DMS114 treated with DMSO at 0.1 percent for 48 hours (cell line): ENCODE results near the gene CASQ2.
"Not testable (repeated sequence)": the region's sequence is repeated elsewhere in the genome, so short reads cannot be mapped to it uniquely, and the experiment has no call there.

Source experiments
- DNase-seq: peaks from one replicate; lab custom pipeline; 2025; ENCODE audit not compliant: unreplicated experiment; lab: John Stamatoyannopoulos, UW

Gene CASQ2

DNA sequence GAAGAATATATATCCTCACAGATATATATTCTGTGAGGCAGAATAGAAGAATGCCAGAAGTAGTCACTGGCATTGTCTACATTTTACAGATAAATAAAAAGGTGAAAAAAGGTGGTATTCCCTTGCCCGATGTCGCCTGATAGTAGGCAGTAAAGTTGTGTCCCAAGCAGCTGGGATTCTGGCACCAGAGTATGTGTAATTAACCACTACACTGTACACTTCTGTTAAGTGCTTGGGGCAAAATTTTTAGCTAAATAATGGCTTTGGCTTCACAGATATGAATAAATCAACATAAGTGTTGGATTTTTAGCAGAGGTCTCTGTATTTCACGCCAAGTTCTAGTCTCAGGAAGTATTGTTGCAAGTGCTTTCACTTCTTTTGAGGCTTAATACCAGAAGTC lies 13.3 kb upstream of the CASQ2 start:
- no peak for DNase-seq

DNA sequence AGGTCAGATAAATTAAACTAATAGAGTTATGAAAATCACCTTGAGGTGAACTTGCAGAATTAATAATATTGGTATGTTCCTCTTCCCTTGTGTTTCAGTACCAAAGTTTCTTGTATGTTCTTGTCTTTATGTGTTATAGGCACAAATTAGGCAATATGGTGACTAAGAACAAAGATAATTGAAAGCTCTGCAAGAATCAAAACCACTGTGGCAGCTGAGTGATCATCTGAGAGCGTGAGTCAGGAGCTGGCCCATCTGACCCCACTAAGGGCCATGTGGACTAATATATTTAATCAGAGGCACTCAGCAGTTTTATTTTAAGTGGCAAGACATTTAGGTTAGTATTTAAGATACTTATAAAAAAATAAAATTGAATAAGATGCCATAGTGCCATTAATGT lies 12.8 kb upstream of the CASQ2 start:
- DNase-seq: no peak

DNA sequence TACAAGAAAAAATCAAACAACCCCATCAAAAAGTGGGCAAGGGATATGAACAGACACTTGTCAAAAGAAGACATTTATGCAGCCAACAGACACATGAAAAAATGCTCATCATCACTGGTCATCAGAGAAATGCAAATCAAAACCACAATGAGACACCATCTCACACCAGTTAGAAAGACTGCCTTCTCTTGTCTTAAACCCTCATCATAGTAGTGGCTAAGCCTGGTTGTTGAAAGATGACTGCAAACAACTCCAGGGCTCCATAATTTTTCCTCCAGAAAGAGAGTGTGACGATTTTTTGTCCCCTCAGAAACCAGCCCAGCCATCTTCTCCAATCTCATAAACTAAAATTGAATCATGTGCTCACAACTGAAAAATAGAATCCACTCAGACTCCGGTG lies 12.1 kb upstream of the CASQ2 start:
- not testable (repeated sequence) for DNase-seq

DNA sequence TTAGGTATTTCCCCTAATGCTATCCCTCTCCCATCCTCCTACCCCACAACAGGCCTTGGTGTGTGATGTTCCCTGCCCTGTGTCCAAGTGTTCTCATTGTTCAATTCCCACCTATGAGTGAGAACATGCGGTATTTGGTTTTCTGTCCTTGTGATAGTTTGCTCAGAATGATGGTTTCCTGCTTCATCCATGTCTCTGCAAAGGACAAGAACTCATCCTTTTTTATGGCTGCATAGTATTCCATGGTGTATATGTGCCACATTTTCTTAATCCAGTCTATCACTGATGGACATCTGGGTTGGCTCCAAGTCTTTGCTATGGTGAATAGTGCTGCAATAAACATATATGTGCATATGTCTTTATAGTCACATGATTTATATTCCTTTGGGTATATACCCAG lies 10.6 kb upstream of the CASQ2 start:
- not testable (repeated sequence) for DNase-seq

DNA sequence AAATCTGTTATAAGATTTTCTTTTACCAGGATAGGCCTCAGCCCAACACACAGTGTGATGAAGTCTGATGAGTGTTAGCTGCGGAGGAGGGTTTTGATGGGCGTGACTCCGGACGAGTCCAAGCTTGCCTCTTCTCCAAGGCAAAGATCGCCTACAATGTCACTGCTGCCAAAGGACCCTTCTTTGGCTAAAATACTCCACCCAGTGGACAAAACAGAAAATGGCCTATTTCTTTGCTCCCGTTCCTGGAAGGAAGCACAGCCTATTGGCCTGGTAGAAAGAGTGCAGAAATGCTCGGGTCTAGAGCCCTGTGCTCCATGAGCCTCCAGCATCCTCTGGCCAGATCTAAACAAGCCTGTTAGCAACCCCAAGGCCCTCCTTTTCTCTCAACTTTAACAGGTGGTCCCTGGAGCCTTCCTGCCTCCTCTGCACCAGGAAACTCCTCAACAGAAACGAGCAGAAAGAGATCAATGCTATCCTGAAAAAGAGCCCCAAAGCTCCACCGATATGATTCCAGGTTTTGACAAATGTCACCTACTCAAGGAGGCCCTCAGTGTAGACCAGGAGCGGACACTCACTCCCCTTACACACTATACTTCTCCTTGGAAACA lies 3.4 kb upstream of the CASQ2 start:
- peak; percentile 84 for DNase-seq

DNA sequence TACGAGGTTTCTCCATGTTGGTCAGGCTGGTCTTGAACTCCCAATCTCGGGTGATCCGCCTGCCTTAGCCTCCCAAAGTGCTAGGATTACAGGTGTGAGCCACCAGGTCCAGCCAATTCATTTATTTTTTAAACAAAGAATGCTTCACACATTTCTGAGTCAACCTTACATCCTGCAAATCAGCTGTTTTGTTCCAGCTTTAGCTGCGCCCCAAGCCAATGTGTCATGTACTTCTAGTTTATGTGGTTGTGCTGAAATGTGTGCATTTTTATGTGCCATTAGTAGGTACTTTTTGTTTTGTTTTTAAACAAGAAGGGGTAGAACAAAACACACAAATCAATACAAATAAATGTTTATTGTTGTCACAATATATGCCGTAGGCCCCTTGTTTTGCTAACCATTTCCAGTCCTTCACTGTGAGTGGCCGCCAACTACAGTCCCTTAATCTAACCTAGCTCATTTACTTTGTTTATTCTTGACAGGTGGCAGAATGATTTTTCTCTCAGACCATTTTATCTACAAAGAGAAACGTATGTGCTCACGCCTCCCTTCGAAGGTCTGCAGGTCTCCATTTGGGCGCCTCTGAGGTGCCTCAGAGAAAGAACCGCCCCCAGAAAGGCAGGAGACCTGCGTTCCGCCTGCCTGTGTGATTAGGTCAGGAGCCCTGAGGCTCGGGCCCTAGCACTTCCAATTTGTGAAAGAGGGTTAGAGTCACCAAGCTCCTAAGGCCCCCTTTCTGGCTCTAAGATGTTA lies 2.8 kb upstream of the CASQ2 start:
- no peak for DNase-seq

DNA sequence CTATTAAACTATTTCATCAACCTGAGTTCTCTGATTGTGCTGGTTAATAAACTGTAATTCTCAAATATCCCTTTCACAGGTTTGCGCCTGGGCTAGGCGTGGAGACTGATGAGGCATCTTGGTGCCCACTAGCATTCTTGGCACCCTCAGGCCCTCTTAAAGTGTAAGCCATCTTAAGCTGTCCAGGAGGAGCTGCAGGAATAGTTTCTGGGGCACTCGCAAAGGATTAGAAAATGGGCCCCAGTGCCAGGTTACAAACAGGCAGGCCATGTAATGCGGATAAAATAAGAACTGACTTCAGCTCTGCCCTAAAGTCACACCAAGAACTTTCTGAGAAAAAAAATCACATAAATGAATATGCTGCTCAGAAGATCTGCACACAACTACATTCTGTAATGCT lies 1.1 kb downstream of the CASQ2 start:
- DNase-seq: no peak

DNA sequence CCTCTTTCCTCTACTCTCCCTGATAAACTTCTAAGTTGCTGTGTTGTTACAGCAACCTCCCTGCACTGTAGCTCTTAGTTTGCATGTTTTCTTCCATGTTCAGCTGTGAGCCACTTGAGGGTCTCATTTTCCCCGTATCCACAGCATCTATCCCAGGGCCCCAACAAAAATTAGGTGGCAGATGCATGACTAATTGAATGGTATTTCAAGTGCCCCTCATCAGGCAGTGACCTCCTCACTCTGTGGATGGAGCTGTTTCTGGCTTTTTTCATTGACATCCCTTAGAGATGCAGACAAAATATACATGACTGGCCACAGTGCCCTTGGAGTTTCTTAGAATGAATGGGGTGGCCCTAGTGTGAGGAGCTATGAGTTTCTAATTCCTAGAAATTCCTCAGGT lies 3.4 kb downstream of the CASQ2 start:
- no peak for DNase-seq

DNA sequence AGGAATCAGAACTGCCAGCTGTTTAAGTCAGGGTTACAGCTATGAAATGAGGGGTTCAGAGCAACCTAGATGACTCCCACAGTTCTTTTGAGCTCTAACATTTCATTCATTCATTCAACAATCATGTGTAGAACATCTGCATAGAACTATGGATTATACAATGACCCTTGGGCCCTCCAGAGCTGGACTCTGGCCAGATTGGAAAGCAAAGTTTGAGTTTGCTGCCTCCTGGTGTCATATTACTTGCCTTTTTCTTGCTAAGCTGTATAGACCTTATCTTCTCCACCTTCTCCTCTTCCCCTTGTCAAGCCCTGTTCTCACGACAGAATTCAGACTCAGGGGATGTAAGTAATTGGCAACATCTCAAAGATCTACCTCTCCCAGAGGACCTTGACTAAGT lies 4.0 kb downstream of the CASQ2 start:
- DNase-seq: peak; percentile 49

DNA sequence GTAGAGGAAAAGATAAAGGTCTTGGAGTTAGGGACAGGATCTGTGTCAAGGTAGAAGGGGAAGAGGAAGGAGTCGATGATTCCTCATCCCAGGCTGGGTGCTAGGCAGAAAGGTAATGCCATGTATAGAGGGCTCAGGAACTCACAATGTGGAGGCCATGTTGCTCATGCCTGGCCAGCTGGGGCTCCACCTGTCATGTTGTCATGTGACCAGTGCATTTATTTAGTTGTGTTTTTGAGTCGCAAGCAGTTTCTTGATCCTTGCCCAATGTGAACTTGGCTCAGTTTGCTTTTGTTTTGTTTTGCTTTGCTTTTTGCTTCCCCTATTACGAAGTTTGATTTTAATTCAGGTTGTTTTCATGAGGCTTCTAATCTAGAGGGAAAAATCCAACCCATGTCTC lies 5.7 kb downstream of the CASQ2 start:
- DNase-seq: no peak

DNA sequence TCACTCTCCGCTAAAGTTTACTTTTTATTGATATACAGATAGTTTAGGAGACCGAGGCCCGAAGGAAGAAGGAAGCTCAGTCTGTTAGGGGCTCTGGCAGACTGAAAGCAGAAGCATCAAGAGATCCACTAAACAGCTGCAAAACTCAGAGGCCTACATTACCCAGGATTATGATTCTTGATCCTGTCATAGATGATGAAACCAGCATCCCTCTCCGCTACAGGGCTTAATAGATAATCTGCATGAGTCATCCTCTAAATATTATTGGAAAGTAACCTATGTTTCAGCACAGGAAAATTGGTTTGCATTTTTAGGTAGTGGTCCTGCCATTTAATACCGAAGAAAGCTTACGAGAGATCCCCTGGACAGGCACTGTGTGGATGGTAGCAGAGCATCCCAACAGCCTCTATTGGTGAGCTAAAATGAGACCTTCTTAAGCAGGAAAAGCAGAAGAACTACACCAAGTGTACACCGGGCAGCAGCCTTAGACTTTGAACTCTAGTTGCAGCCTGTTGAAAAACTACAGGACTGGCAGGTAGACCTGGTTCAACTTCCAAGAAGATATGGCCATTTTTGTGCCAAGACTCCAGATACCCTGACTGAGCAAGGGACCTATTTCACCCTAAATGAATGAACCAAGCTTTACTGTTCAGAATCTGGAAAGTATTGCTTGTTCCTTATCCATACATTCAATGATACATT lies 6.8 kb downstream of the CASQ2 start:
- no peak for DNase-seq

DNA sequence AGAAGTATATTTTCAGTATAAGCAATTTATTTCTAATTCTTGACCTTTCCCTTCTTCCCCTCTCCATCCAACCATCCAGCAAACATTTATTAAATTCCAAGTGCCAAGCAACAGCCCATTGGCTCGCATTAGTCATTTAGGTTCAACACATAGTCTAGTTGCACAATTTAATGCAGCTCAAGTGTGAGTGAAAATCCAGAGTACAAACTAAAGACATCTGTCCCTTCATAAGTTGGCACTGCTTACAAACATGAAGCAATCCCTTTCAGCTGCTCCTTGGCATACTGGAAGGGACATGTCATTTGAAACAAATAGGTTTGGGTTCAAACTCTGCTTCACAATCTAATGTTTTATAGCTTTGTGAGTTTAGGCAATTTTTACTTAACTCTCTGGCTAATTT lies 10.7 kb downstream of the CASQ2 start:
- DNase-seq: no peak

DNA sequence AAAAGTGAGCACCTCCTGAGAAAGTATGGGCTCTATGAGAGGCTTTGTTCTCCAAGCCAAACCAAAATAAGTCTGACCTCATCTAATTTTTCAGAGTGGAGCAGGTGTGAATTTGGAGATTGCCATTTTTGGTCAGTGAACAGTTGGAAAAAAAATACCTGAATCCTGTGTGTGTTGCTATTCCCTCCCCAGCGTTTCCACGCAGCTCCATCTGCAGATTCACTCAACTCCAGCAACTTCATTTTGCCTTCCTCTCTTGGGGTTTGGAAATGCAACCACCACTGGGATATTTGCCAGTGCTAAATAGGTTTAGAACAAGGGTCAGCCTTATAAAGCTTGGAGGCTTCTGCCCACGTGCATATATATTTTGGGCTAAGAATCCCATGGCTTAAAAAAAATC lies 11.2 kb downstream of the CASQ2 start:
- no peak for DNase-seq

DNA sequence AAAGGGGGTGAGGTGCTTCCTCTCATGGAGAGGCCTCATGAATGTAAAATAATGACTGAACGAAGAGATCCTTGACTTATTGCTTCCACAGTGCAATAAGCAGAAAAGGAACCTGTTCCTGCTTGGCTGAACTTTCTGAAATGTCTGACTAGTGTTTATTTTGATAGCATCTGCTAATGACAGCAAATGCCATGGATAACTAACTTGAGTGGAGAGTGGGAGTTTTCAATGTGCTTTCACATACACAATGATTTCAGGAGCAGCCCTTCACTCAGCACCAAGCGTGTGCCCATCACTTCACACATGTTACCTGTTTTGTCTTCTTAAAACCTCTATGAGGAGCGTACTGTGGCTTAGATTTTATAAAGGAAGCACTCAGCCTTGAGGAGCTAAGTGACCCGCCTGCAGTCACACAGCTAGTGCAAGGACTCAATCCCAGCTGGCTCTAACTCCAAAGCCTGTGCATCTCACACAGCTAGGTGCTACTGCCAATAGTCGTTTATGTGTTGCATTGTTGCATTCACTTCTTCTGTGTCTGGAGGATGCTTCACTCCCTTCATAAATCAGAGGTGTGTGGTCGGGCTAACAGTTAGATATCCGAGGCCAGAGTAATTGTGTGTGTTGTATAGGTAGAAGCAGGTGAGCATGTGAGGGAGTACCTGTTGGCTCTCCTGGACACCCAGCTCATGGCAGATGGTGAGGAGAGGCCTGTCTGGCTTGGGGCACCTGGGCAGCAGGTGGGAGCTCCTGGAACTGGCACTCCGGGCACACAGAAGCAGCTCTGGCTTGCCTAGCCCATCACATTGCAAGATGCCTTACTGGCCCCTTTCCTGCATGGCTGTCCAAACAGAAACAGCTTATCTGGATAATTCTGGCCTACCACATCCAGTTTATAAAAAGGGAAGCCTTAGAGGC lies 12.8 kb downstream of the CASQ2 start:
- DNase-seq: no peak

DNA sequence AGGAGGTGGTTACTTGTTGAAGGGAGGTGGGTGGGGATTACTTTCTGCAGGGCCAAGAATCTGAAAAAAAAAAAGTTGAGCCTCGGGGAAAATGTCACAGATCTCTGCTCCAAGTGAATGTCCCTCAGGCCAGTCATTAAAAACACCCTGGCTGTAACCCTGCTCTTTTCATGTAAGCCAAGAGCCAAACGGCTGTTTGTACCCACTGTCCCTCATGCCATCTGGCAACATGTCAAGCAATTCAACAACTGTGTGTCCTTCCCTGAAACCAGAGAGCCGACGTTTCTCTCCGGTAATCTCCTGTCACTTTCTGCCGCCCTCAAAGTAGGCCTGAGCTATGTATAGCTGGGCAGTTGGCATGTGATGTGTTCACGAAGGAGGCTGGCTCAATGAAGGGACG lies 14.7 kb downstream of the CASQ2 start:
- no peak for DNase-seq

DNA sequence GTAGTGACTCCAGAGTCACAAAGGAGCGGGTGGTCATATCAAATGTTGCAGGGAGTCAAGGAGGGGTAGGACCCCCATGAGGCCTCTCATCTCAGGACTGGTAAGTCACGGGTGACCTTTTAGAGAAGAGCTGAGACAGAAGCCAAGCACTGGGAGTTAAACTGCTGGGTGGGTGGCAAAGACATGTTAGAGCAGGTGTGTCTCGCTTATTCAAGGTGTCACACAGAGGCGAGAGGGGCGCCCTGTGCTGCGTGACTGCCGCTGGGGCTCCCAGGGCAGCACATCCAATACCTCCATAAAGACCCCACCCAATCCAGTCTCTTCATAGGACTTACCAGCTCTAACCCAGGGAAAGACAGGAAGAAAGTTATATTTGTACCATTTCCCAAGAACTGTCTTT lies 15.2 kb downstream of the CASQ2 start:
- no peak for DNase-seq

DNA sequence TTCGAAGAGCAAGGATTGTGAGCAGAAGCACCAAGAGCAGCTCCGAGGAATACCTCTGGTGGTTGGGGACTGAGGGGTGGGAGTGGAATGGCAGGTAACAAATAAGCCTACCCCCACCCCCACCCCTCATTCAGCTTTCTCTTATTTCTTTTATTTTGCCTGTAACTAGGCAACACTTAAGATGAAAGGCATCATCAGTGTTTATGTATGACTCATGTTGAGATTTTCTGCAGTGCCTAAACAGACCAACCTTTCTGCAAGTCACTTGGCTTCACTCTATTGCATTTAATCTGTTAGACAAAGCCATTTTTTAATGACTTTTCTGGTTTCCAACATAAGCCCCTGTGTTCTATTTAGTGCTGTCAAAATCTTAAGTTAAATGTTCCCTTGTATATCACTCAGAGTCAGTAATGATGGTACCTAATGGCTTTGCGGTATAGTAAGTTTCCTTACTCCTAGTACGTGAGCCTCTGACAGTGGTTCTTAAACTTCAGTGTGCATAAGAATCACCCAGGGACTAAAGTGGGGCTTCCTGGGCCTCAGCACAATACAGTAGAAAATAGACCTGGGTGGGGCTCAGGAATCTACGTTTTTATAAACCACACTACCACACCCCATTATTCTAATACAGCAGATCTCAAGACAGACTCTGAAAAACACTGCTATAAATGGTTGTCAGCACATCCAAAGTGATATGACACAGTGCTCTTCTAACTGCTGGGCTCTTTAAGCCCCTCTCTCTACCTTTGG lies 19.9 kb downstream of the CASQ2 start:
- no peak for DNase-seq

DNA sequence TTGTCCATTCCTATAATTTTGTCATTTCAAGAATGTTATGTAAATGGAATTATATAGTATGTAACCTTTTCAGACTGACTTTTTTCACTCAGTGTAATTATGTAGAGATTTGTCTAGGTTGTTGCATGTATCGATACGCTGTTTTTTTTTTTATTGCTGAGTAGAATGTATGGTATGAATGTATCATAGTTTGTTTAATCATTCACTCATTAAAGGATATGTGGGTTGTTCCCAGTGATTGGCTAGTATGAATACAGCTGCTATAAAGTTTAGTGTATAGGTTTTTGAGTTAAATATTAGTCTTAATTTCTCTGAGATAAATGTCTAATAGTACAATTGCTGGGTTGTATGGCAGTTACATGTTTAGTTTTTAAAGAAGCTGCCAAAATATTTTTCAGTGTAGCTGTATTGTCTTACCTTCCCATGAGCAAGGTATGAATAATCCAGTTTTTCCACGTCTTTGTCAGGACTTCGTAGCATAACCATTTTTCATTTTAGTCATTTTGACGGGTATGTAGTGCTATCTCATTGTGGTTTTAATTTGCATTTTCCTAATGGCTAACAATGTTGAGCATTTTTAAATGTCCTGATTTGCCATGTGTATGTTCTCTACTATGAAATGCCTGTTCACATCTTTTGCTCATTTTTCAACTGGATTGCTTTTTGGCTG lies 22.4 kb downstream of the CASQ2 start:
- DNase-seq: no peak

DNA sequence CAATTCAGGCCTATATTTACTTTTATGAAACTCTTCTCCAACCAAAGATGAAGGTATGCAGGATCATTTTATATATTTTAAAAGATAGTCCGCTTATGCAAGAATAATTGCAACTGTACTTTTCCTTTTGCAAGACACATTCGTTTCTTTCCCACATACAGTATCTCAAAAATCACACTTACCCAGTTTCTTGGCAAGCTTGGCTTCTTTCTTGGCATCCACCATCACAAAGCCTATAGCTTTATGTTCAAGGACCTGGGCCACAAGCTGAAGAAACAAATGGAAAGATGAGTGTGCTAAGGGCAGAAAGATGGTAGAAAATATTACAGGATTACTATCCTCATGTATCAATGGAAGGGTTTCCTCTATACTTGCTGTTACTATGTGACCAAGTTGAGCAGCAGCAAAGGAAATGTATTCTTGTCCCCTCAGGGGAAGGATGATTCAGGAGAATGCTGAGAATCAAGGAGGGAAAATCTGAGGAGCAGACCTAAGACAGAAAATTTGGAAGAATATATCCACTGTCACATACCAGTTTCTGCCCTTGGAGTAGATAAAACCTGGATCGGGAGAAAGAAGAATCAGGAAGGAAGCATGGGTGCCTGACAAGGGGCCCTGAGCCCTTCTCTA lies 23.8 kb downstream of the CASQ2 start:
- no peak for DNase-seq

DNA sequence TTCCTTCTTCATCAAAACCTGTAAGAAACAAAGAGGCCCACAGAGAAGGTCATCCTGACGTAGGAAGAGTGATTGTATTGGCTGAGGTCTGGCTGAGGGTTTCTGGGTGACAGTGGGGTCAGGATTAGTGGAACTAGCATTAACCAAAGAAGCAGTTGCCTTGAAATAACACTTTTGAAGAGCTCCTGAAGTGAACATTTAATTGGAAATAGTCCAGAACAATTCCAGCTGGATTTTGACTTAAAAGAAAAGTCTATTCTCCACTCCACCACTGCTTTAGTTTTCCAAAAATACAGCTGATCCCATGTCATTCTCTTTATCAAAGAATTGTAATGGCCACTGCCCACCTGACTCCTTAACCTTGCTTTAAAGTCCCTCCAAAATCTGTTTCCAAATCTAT lies 27.7 kb downstream of the CASQ2 start:
- no peak for DNase-seq
